SK-N-SH treated with all-trans-retinoic acid at 6 μM for 48 hours (cell line): ENCODE results near the gene EDIL3.

ENCODE experiments used
- CSRNP3 ChIP-seq: fragments of 250-450 bp; sonication (Bioruptor Pico); IDR thresholded peaks from 2 replicates; pipeline ENCODE4 v1.5.1; 2021; ENCODE audit warnings: mild to moderate bottlenecking, moderate library complexity
- PATZ1 ChIP-seq: fragments of 250-450 bp; sonication (Bioruptor Pico); IDR thresholded peaks from 2 replicates; pipeline ENCODE4 v1.8.0; 2020; ENCODE audit warnings: mild to moderate bottlenecking, moderate library complexity, borderline replicate concordance
- TCF4 ChIP-seq: fragments of 250-450 bp; sonication (Bioruptor Pico); IDR thresholded peaks from 2 replicates; pipeline ENCODE4 v1.8.0; 2021; ENCODE audit warnings: mild to moderate bottlenecking, moderate library complexity, borderline replicate concordance
- ZFP3 ChIP-seq: fragments of 250-450 bp; sonication (Bioruptor Pico); IDR thresholded peaks from 2 replicates; pipeline ENCODE4 v1.5.0; 2020; ENCODE audit warnings: mild to moderate bottlenecking, moderate library complexity

DNA sequence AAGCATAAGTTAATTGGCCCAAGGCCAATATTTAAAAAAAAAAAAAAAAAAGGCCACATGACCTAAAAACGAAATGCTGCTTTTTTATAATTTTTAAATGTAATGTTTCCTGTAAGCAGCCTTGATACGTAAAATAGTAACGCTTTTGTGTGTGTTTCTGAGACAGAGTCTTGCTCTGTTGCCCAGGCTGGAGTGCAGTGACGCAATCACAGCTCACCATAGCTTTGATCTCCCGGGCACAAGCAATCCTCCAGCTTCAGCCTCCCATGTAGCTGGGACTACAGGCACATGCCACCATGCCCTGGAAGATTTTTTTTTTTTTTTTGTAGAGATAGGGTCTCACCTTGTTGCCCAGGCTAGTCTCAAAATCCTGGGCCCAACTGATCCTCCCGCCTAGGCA lies 179.9 kb downstream of the EDIL3 start:
- no peak for TF ChIP-seq ZFP3 (CRISPR knock-in tag)
- TF ChIP-seq PATZ1 (CRISPR knock-in tag), result no peak
- TF ChIP-seq CSRNP3, result no peak
- TF ChIP-seq TCF4, result no peak
